WTC11 (cell line): ENCODE results near the gene TRNAU1AP. TPM values are rescaled to one million over a fixed set of nuclear protein-coding genes. Genes with fewer than 3 reads are reported as not detected.

ENCODE experiments used
- ATAC-seq: fragments of 200-7000 bp; cut with Tn5 transposase; 2 replicates; pipeline ENCODE4 v1.10.0; 2021; ENCODE audit warnings: mild to moderate bottlenecking, moderate library complexity
- CTCF ChIA-PET: fragments of 300-600 bp; sonication (Branson Sonifier 250); formaldehyde crosslinking; loops from one replicate; lab custom pipeline; 2021; ENCODE audit warnings: antibody characterized with exemption; lab: Charles Lee
- POLR2A ChIA-PET: fragments of 350-600 bp; sonication (Branson Sonifier 250); formaldehyde crosslinking; loops from one replicate; lab custom pipeline; 2021; ENCODE audit warnings: antibody characterized with exemption; lab: Charles Lee
- DNase-seq: peaks from one replicate; pipeline ENCODE4 v3.0.0; 2021; ENCODE audit warnings: low spot score
- H3K27ac Mint-ChIP-seq: 2 replicates; pipeline ENCODE4 v1.8.0; 2021; ENCODE audit warnings: mixed read lengths
- H3K27me3 Mint-ChIP-seq: 2 replicates; pipeline ENCODE4 v1.8.0; 2021; ENCODE audit warnings: low read depth, mild to moderate bottlenecking, moderate library complexity, mixed read lengths
- H3K36me3 Mint-ChIP-seq: 2 replicates; pipeline ENCODE4 v1.8.0; 2021; ENCODE audit warnings: mixed read lengths
- H3K4me1 Mint-ChIP-seq: 2 replicates; pipeline ENCODE4 v1.8.0; 2022; ENCODE audit warnings: mixed read lengths
- H3K4me3 Mint-ChIP-seq: 2 replicates; pipeline ENCODE4 v1.8.0; 2021; ENCODE audit warnings: mild to moderate bottlenecking, moderate library complexity, mixed read lengths
- H3K9me3 Mint-ChIP-seq: 2 replicates; pipeline ENCODE4 v1.8.0; 2021; ENCODE audit warnings: mixed read lengths
- AFF4 ChIP-seq: sonication (generic); formaldehyde crosslinking; IDR thresholded peaks from 2 replicates; pipeline ENCODE4 v1.8.1; 2023; ENCODE audit warnings: mild to moderate bottlenecking, missing genetic modification reagents, borderline replicate concordance
- ATF3 ChIP-seq: sonication (generic); formaldehyde crosslinking; conservative IDR thresholded peaks from 2 replicates; pipeline ENCODE4 v1.8.1; 2022; ENCODE audit warnings: mild to moderate bottlenecking, missing genetic modification reagents
- CDX4 ChIP-seq: fragments of 250-450 bp; sonication (Bioruptor Pico); IDR thresholded peaks from 2 replicates; pipeline ENCODE4 v1.9.0; 2021; ENCODE audit warnings: moderate library complexity, mild to moderate bottlenecking, inconsistent platforms, borderline replicate concordance
- CREM ChIP-seq: sonication (generic); formaldehyde crosslinking; IDR thresholded peaks from 2 replicates; pipeline ENCODE4 v1.8.1; 2022; ENCODE audit warnings: mild to moderate bottlenecking, missing genetic modification reagents, moderate library complexity
- GTF2I ChIP-seq: fragments of 250-450 bp; sonication (Bioruptor Pico); conservative IDR thresholded peaks from 2 replicates; pipeline ENCODE4 v1.4.0; 2021; ENCODE audit warnings: mild to moderate bottlenecking
- HMGA2 ChIP-seq: fragments of 250-450 bp; sonication (Bioruptor Pico); IDR thresholded peaks from 2 replicates; pipeline ENCODE4 v1.4.0; 2021; ENCODE audit warnings: mild to moderate bottlenecking, moderate library complexity
- HMGXB4 ChIP-seq: sonication (generic); formaldehyde crosslinking; IDR thresholded peaks from 2 replicates; pipeline ENCODE4 v1.8.1; 2023; ENCODE audit warnings: mild to moderate bottlenecking, moderate library complexity, missing genetic modification reagents
- NR2C2 ChIP-seq: sonication (generic); formaldehyde crosslinking; IDR thresholded peaks from 2 replicates; pipeline ENCODE4 v1.8.0; 2022; ENCODE audit warnings: mild to moderate bottlenecking, missing genetic modification reagents
- NR3C1 ChIP-seq: sonication (generic); formaldehyde crosslinking; conservative IDR thresholded peaks from 2 replicates; pipeline ENCODE4 v1.8.1; 2023; ENCODE audit warnings: low read depth, mild to moderate bottlenecking, missing genetic modification reagents
- ZBTB21 ChIP-seq: sonication (generic); formaldehyde crosslinking; IDR thresholded peaks from 2 replicates; pipeline ENCODE4 v1.8.1; 2023; ENCODE audit warnings: mild to moderate bottlenecking, missing genetic modification reagents, borderline replicate concordance
- ZNF416 ChIP-seq: fragments of 250-450 bp; sonication (Bioruptor Pico); IDR thresholded peaks from 2 replicates; pipeline ENCODE4 v1.9.0; 2021; ENCODE audit warnings: mild to moderate bottlenecking, inconsistent platforms
- ZNF425 ChIP-seq: fragments of 250-450 bp; sonication (Bioruptor Pico); conservative IDR thresholded peaks from 2 replicates; pipeline ENCODE4 v1.9.0; 2021; ENCODE audit warnings: mild to moderate bottlenecking
- ZNF671 ChIP-seq: fragments of 250-450 bp; sonication (Bioruptor Pico); IDR thresholded peaks from 2 replicates; pipeline ENCODE4 v1.8.0; 2021; ENCODE audit warnings: mild to moderate bottlenecking
- total RNA-seq: library from RNA; stranded (reverse); gene quantifications from 3 replicates; pipeline ENCODE4 v1.2.3, GENCODE V29; 2021
- TF ChIP-seq, protein P1 (sequence below): sonication (generic); formaldehyde crosslinking; IDR thresholded peaks from 2 replicates; pipeline ENCODE4 v1.8.1; 2022; ENCODE audit warnings: low read depth, missing genetic modification reagents, borderline replicate concordance
- TF ChIP-seq, protein P2 (sequence below): fragments of 250-450 bp; sonication (Bioruptor Pico); IDR thresholded peaks from 2 replicates; pipeline ENCODE4 v1.8.0; 2021; ENCODE audit warnings: mild to moderate bottlenecking
- TF ChIP-seq, protein P3 (sequence below): sonication (generic); formaldehyde crosslinking; IDR thresholded peaks from 2 replicates; pipeline ENCODE4 v1.8.1; 2023; ENCODE audit warnings: mild to moderate bottlenecking, missing genetic modification reagents
- TF ChIP-seq, protein P4 (sequence below): sonication (generic); formaldehyde crosslinking; IDR thresholded peaks from 2 replicates; pipeline ENCODE4 v1.8.0; 2022; ENCODE audit warnings: mild to moderate bottlenecking, missing genetic modification reagents

TRNAU1AP gene
- total RNA-seq, 1 experiment from 2014 or later, result 30.4 TPM

DNA sequence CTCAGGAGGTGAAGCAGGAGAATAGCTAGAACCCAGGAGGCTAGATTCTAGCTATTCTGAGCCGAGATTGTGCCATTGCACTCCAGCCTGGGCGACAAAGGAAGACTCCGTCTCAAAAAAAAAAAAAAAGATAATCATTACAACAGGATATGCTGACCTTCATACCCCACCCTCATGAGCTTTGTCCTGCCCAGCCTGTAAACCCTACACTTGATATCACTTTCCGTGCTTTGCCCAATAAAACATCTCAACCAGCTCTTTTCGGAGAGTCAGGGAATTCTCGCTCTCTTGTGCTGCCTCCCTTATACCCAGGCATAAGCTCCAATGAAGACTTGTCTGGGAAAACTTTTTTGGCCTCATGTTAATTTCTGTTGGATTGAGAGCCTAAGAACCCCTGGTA is 1.5 kb upstream of the TRNAU1AP start:
- CTCF ChIA-PET, result interaction anchor here (0.8 kb wide), 1 partner anchor 51 kb away, joined by 4 read pairs; no protein-coding TSS in a partner anchor
- no peak for ATAC-seq
- no peak for DNase-seq
- Mint-ChIP-seq H3K27ac (no peak overlapping the region), H3K9me3 (no peaks in the 10 kb centered on the region), H3K36me3 (peaks cover 11% of the 10 kb centered on the region), H3K27me3 (no peaks in the 10 kb centered on the region; the same call in 1 of the 2 replicates), H3K4me1 (peaks cover 8% of the 10 kb centered on the region), H3K4me3 (no peak overlapping the region)
- POLR2A ChIA-PET, result interaction anchor here (0.6 kb wide), 1 partner anchor 333 kb away, joined by 3 read pairs; no protein-coding TSS in a partner anchor
- no peak for TF ChIP-seq ATF3 (CRISPR knock-in tag)
- TF ChIP-seq ZBTB21 (CRISPR knock-in tag), result no peak
- no peak for TF ChIP-seq GTF2I (CRISPR knock-in tag)
- no peak for TF ChIP-seq CREM (CRISPR knock-in tag)
- no peak for TF ChIP-seq CDX4 (CRISPR knock-in tag)
- TF ChIP-seq, protein P1, sequence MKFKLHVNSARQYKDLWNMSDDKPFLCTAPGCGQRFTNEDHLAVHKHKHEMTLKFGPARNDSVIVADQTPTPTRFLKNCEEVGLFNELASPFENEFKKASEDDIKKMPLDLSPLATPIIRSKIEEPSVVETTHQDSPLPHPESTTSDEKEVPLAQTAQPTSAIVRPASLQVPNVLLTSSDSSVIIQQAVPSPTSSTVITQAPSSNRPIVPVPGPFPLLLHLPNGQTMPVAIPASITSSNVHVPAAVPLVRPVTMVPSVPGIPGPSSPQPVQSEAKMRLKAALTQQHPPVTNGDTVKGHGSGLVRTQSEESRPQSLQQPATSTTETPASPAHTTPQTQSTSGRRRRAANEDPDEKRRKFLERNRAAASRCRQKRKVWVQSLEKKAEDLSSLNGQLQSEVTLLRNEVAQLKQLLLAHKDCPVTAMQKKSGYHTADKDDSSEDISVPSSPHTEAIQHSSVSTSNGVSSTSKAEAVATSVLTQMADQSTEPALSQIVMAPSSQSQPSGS (CRISPR knock-in tag), result no peak
- TF ChIP-seq HMGA2 (CRISPR knock-in tag), result no peak
- TF ChIP-seq HMGXB4 (CRISPR knock-in tag), result no peak
- TF ChIP-seq, protein P2, sequence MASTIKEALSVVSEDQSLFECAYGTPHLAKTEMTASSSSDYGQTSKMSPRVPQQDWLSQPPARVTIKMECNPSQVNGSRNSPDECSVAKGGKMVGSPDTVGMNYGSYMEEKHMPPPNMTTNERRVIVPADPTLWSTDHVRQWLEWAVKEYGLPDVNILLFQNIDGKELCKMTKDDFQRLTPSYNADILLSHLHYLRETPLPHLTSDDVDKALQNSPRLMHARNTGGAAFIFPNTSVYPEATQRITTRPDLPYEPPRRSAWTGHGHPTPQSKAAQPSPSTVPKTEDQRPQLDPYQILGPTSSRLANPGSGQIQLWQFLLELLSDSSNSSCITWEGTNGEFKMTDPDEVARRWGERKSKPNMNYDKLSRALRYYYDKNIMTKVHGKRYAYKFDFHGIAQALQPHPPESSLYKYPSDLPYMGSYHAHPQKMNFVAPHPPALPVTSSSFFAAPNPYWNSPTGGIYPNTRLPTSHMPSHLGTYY (CRISPR knock-in tag), result no peak
- no peak for TF ChIP-seq NR2C2 (CRISPR knock-in tag)
- no peak for TF ChIP-seq AFF4
- no peak for TF ChIP-seq NR3C1 (CRISPR knock-in tag)
- no peak for TF ChIP-seq ZNF671 (CRISPR knock-in tag)
- TF ChIP-seq, protein P3, sequence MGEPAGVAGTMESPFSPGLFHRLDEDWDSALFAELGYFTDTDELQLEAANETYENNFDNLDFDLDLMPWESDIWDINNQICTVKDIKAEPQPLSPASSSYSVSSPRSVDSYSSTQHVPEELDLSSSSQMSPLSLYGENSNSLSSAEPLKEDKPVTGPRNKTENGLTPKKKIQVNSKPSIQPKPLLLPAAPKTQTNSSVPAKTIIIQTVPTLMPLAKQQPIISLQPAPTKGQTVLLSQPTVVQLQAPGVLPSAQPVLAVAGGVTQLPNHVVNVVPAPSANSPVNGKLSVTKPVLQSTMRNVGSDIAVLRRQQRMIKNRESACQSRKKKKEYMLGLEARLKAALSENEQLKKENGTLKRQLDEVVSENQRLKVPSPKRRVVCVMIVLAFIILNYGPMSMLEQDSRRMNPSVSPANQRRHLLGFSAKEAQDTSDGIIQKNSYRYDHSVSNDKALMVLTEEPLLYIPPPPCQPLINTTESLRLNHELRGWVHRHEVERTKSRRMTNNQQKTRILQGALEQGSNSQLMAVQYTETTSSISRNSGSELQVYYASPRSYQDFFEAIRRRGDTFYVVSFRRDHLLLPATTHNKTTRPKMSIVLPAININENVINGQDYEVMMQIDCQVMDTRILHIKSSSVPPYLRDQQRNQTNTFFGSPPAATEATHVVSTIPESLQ (CRISPR knock-in tag), result no peak
- TF ChIP-seq, protein P4, sequence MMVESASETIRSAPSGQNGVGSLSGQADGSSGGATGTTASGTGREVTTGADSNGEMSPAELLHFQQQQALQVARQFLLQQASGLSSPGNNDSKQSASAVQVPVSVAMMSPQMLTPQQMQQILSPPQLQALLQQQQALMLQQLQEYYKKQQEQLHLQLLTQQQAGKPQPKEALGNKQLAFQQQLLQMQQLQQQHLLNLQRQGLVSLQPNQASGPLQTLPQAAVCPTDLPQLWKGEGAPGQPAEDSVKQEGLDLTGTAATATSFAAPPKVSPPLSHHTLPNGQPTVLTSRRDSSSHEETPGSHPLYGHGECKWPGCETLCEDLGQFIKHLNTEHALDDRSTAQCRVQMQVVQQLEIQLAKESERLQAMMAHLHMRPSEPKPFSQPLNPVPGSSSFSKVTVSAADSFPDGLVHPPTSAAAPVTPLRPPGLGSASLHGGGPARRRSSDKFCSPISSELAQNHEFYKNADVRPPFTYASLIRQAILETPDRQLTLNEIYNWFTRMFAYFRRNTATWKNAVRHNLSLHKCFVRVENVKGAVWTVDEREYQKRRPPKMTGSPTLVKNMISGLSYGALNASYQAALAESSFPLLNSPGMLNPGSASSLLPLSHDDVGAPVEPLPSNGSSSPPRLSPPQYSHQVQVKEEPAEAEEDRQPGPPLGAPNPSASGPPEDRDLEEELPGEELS (CRISPR knock-in tag), result no peak
- no peak for TF ChIP-seq ZNF425 (CRISPR knock-in tag)
- no peak for TF ChIP-seq ZNF416 (CRISPR knock-in tag)
